ENCODE results near the gene AFDN. TPM values are rescaled to one million over a fixed set of nuclear protein-coding genes. Genes with fewer than 3 reads are reported as not detected.

AFDN gene
- 212 TPM for total RNA-seq

- DNase-seq (ENCODE audit: low spot score) (no peak), ATAC-seq (no peak)
- intact Hi-C loops (cut with DNase I): no loop called here
These were observed at the start of gene AFDN for GRCh38 chr6:167826896-167827582. TSS of gene AFDN (plus strand) at chr6:167826911. CDS start at chr6:167827133, 222 bp downstream.

GRCh38 chr6:167778497-167779128 is 48.1 kb upstream of the AFDN start:
- ATAC-seq (peak; percentile 48), DNase-seq (ENCODE audit: low spot score) (no peak)
- intact Hi-C loops (cut with DNase I): no loop called here

GRCh38 chr6:167779129-167779992 is 47.4 kb upstream of the AFDN start:
- no peak for ATAC-seq
- DNase-seq (ENCODE audit: low spot score): no peak
- intact Hi-C loops (cut with DNase I): no loop called here

GRCh38 chr6:167779993-167780655 is 46.6 kb upstream of the AFDN start:
- ATAC-seq (no peak), DNase-seq (ENCODE audit: low spot score) (no peak)
- intact Hi-C loops (cut with DNase I): no loop called here

GRCh38 chr6:167781066-167781767 is 45.5 kb upstream of the AFDN start:
- DNase-seq (ENCODE audit: low spot score): no peak
- ATAC-seq: no peak
- intact Hi-C loops (cut with DNase I): no loop called here

GRCh38 chr6:167781868-167782267 is 44.8 kb upstream of the AFDN start:
- intact Hi-C loops (cut with DNase I): no loop called here
- no peak for DNase-seq (ENCODE audit: low spot score)

GRCh38 chr6:167782698-167783517 is 43.8 kb upstream of the AFDN start:
- intact Hi-C loops (cut with DNase I): no loop called here
- DNase-seq (ENCODE audit: low spot score): no peak
- ATAC-seq: no peak

More at GRCh38 chr6:167781868-167782267, 44.8 kb upstream of the AFDN start:
- ATAC-seq: no peak

GRCh38 chr6:167786853-167787675 is 39.6 kb upstream of the AFDN start:
- DNase-seq (ENCODE audit: low spot score): no peak
- intact Hi-C loops (cut with DNase I): no loop called here
- ATAC-seq: peak; percentile 61

GRCh38 chr6:167787896-167788562 is 38.7 kb upstream of the AFDN start:
- intact Hi-C loops (cut with DNase I): no loop called here
- DNase-seq (ENCODE audit: low spot score) (no peak), ATAC-seq (no peak)

GRCh38 chr6:167788563-167788903 is 38.2 kb upstream of the AFDN start:
- intact Hi-C loops (cut with DNase I): no loop called here
- ATAC-seq (no peak), DNase-seq (ENCODE audit: low spot score) (no peak)

- DNase-seq (ENCODE audit: low spot score) (no peak), ATAC-seq (no peak)
- intact Hi-C loops (cut with DNase I): no loop called here
These were observed 37.4 kb upstream of the AFDN start for GRCh38 chr6:167789358-167789757.

- ATAC-seq: peak; percentile 63
- intact Hi-C loops (cut with DNase I): no loop called here
- no peak for DNase-seq (ENCODE audit: low spot score)
These were observed 35.5 kb upstream of the AFDN start for GRCh38 chr6:167791091-167791779.

- DNase-seq (ENCODE audit: low spot score) (no peak), ATAC-seq (no peak)
- intact Hi-C loops (cut with DNase I): no loop called here
These were observed 34.8 kb upstream of the AFDN start for GRCh38 chr6:167791780-167792478.

GRCh38 chr6:167793421-167793820 is 33.3 kb upstream of the AFDN start:
- ATAC-seq: no peak
- no peak for DNase-seq (ENCODE audit: low spot score)
- intact Hi-C loops (cut with DNase I): no loop called here
